AG04449 (cell line): ENCODE results near the gene PTPRG.

Source experiments
- CTCF ChIA-PET: fragments of 350-600 bp; formaldehyde crosslinking; extraction: SDS; loops from one replicate; lab custom pipeline; 2021; ENCODE audit warnings: antibody characterized with exemption; lab: Yijun Ruan, JAX
- POLR2A ChIA-PET: fragments of 400-600, 350-600 bp; formaldehyde crosslinking; extraction: SDS; loops from one replicate; lab custom pipeline; 2020; ENCODE audit warnings: antibody characterized with exemption, inconsistent platforms; lab: Yijun Ruan, JAX
- DNase-seq: peaks from one replicate; pipeline ENCODE4 v3.0.0-alpha.2; 2010; ENCODE audit warnings: low read depth, low spot score
- H3K4me3 ChIP-seq: 2 replicates; pipeline ENCODE4 v1.5.1; 2011; ENCODE audit warnings: low read depth, mild to moderate bottlenecking, control low read depth, low read length
- CTCF ChIP-seq: IDR thresholded peaks from one replicate; pipeline ENCODE4 v1.5.1; 2011; ENCODE audit warnings: mild to moderate bottlenecking, moderate library complexity, low read length, control low read depth, inconsistent platforms; ENCODE audit not compliant: insufficient read depth; ENCODE audit errors: missing control alignments

The PTPRG gene

GRCh38 chr3:61979638-61980037 is 418.3 kb downstream of the PTPRG start:
- CTCF ChIA-PET = no interaction called here
- no peak overlapping the region for H3K4me3 ChIP-seq
- no peak for TF ChIP-seq CTCF
- POLR2A ChIA-PET = no interaction called here
- no peak for DNase-seq

GRCh38 chr3:61980041-61980440 is 418.7 kb downstream of the PTPRG start:
- no peak overlapping the region for H3K4me3 ChIP-seq
- TF ChIP-seq CTCF = no peak
- DNase-seq = no peak
- ChIA-PET POLR2A (no interaction called here), CTCF (no interaction called here)

GRCh38 chr3:61981060-61981459 is 419.7 kb downstream of the PTPRG start:
- POLR2A ChIA-PET = no interaction called here
- CTCF ChIA-PET = no interaction called here
- no peak overlapping the region for H3K4me3 ChIP-seq
- DNase-seq = no peak
- TF ChIP-seq CTCF = no peak

GRCh38 chr3:61983479-61983878 is 422.1 kb downstream of the PTPRG start:
- DNase-seq = no peak
- POLR2A ChIA-PET = no interaction called here
- CTCF ChIA-PET = no interaction called here
- H3K4me3 ChIP-seq = no peak overlapping the region
- no peak for TF ChIP-seq CTCF

GRCh38 chr3:61985020-61985419 is 423.6 kb downstream of the PTPRG start:
- no peak overlapping the region for H3K4me3 ChIP-seq
- POLR2A ChIA-PET = no interaction called here
- CTCF ChIA-PET = no interaction called here
- TF ChIP-seq CTCF = no peak
- DNase-seq = peak; percentile 9

GRCh38 chr3:61986473-61986872 is 425.1 kb downstream of the PTPRG start:
- no peak for TF ChIP-seq CTCF
- POLR2A ChIA-PET = no interaction called here
- H3K4me3 ChIP-seq = no peak overlapping the region
- DNase-seq = no peak
- CTCF ChIA-PET = no interaction called here
